ENCODE data around the gene FNBP1L. TPM values are rescaled to one million over a fixed set of nuclear protein-coding genes. Genes with fewer than 3 reads are reported as not detected.

The FNBP1L gene
- total RNA-seq, 1 donor from 2014 or later: 57.8 TPM

GRCh38 chr1:93554883-93555872 lies 107.3 kb downstream of the FNBP1L start:
- Histone ChIP-seq H3K4me1 (ENCODE audit: insufficient read depth, low read length) (peaks cover 18% of the 10 kb centered on the region), H3K9me3 (ENCODE audit: insufficient read depth, low read depth, low read length) (no peaks in the 10 kb centered on the region), H3K4me2 (ENCODE audit: low read length) (no peak overlapping the region), H3K79me2 (ENCODE audit: insufficient read depth, low read length) (no peaks in the 10 kb centered on the region), H2AFZ (ENCODE audit: low read depth, low read length) (no peak overlapping the region), H3K9ac (ENCODE audit: low read length) (no peak overlapping the region), H3K4me3 (ENCODE audit: insufficient read depth, low read depth, low read length) (no peak overlapping the region), H4K20me1 (ENCODE audit: insufficient read depth, low read length) (peaks cover 13% of the 10 kb centered on the region), H3K27me3 (ENCODE audit: insufficient read depth, low read length) (no peaks in the 10 kb centered on the region), H3K27ac (ENCODE audit: low read depth, low read length) (no peak overlapping the region), H3K36me3 (ENCODE audit: insufficient read depth, low read length) (peaks cover 11% of the 10 kb centered on the region)
- no peak overlapping the region for H3K4me3 Mint-ChIP-seq (ENCODE audit: unreplicated experiment)
- H3K36me3 Mint-ChIP-seq (ENCODE audit: low read depth, unreplicated experiment): peaks cover 10% of the 10 kb centered on the region
- TF ChIP-seq EZH2 (IDR thresholded peaks at IDR 0.05; ENCODE audit: insufficient read depth, low read length): no peak
- TF ChIP-seq, protein P1, sequence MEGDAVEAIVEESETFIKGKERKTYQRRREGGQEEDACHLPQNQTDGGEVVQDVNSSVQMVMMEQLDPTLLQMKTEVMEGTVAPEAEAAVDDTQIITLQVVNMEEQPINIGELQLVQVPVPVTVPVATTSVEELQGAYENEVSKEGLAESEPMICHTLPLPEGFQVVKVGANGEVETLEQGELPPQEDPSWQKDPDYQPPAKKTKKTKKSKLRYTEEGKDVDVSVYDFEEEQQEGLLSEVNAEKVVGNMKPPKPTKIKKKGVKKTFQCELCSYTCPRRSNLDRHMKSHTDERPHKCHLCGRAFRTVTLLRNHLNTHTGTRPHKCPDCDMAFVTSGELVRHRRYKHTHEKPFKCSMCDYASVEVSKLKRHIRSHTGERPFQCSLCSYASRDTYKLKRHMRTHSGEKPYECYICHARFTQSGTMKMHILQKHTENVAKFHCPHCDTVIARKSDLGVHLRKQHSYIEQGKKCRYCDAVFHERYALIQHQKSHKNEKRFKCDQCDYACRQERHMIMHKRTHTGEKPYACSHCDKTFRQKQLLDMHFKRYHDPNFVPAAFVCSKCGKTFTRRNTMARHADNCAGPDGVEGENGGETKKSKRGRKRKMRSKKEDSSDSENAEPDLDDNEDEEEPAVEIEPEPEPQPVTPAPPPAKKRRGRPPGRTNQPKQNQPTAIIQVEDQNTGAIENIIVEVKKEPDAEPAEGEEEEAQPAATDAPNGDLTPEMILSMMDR (IDR thresholded peaks at IDR 0.05; ENCODE audit: insufficient read depth, low read depth, low read length): no peak
- H3K4me1 Mint-ChIP-seq (ENCODE audit: low read depth, unreplicated experiment): peaks cover 39% of the 10 kb centered on the region
- H3K9me3 Mint-ChIP-seq (ENCODE audit: unreplicated experiment): no peaks in the 10 kb centered on the region
- DNase-seq (ENCODE audit: low read depth) (no peak), FAIRE-seq (no peak)
- no peaks in the 10 kb centered on the region for H3K27me3 Mint-ChIP-seq (ENCODE audit: low read depth, unreplicated experiment)
- H3K27ac Mint-ChIP-seq (ENCODE audit: unreplicated experiment): no peak overlapping the region

- TF ChIP-seq EZH2 (IDR thresholded peaks at IDR 0.05; ENCODE audit: insufficient read depth, low read length): no peak
- TF ChIP-seq, protein P1 (IDR thresholded peaks at IDR 0.05; ENCODE audit: insufficient read depth, low read depth, low read length): no peak
- H3K27ac Mint-ChIP-seq (ENCODE audit: unreplicated experiment): no peak overlapping the region
- Histone ChIP-seq H3K9ac (ENCODE audit: low read length) (no peak overlapping the region), H2AFZ (ENCODE audit: low read depth, low read length) (no peak overlapping the region), H3K36me3 (ENCODE audit: insufficient read depth, low read length) (peaks cover 22% of the 10 kb centered on the region), H3K4me2 (ENCODE audit: low read length) (no peak overlapping the region), H3K27ac (ENCODE audit: low read depth, low read length) (no peak overlapping the region), H3K4me3 (ENCODE audit: insufficient read depth, low read depth, low read length) (no peak overlapping the region), H3K9me3 (ENCODE audit: insufficient read depth, low read depth, low read length) (no peaks in the 10 kb centered on the region), H3K79me2 (ENCODE audit: insufficient read depth, low read length) (no peaks in the 10 kb centered on the region), H4K20me1 (ENCODE audit: insufficient read depth, low read length) (peaks cover 13% of the 10 kb centered on the region), H3K4me1 (ENCODE audit: insufficient read depth, low read length) (peaks cover 18% of the 10 kb centered on the region), H3K27me3 (ENCODE audit: insufficient read depth, low read length) (no peaks in the 10 kb centered on the region)
- FAIRE-seq (no peak), DNase-seq (ENCODE audit: low read depth) (no peak)
- peaks cover 37% of the 10 kb centered on the region for H3K4me1 Mint-ChIP-seq (ENCODE audit: low read depth, unreplicated experiment)
- H3K4me3 Mint-ChIP-seq (ENCODE audit: unreplicated experiment): no peak overlapping the region
- no peaks in the 10 kb centered on the region for H3K9me3 Mint-ChIP-seq (ENCODE audit: unreplicated experiment)
- H3K27me3 Mint-ChIP-seq (ENCODE audit: low read depth, unreplicated experiment): no peaks in the 10 kb centered on the region
- H3K36me3 Mint-ChIP-seq (ENCODE audit: low read depth, unreplicated experiment): peaks cover 16% of the 10 kb centered on the region
These were observed 108.4 kb downstream of the FNBP1L start for GRCh38 chr1:93556291-93556690.

DNA sequence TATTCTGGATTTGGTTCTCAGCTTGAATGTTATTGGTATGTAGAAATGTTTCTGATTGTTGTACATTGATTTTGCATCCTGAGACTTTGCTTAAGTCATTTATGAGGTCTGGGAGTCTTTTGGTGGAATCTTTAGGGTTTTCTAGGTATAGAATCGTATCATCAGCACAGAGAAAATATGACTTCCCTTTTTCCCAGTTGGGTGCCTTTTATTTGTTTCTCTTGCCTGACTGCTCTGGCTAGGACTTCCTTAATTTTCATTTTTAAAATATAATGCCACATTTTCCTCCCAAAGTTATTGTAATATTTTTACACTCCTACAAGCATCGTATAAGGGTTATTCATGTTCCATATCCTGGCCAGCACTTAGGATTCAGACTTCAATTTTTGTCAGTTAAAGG lies 111.1 kb downstream of the FNBP1L start:
- no peak overlapping the region for H2AFZ ChIP-seq (ENCODE audit: low read depth, low read length)
- H3K9me3 ChIP-seq (ENCODE audit: insufficient read depth, low read depth, low read length): no peaks in the 10 kb centered on the region
- no peaks in the 10 kb centered on the region for H3K27me3 ChIP-seq (ENCODE audit: insufficient read depth, low read length)
- no peak overlapping the region for H3K4me3 Mint-ChIP-seq (ENCODE audit: unreplicated experiment)
- H3K4me1 ChIP-seq (ENCODE audit: insufficient read depth, low read length): peaks cover 3% of the 10 kb centered on the region
- FAIRE-seq (peak; percentile 56), DNase-seq (ENCODE audit: low read depth) (no peak)
- H3K27ac Mint-ChIP-seq (ENCODE audit: unreplicated experiment): no peak overlapping the region
- no peaks in the 10 kb centered on the region for H3K27me3 Mint-ChIP-seq (ENCODE audit: low read depth, unreplicated experiment)
- H3K4me3 ChIP-seq (ENCODE audit: insufficient read depth, low read depth, low read length): no peak overlapping the region
- no peak overlapping the region for H3K4me2 ChIP-seq (ENCODE audit: low read length)
- H3K4me1 Mint-ChIP-seq (ENCODE audit: low read depth, unreplicated experiment): peaks cover 14% of the 10 kb centered on the region
- no peaks in the 10 kb centered on the region for H3K79me2 ChIP-seq (ENCODE audit: insufficient read depth, low read length)
- peaks cover 4% of the 10 kb centered on the region for H4K20me1 ChIP-seq (ENCODE audit: insufficient read depth, low read length)
- TF ChIP-seq EZH2 (IDR thresholded peaks at IDR 0.05; ENCODE audit: insufficient read depth, low read length): no peak
- TF ChIP-seq, protein P1 (IDR thresholded peaks at IDR 0.05; ENCODE audit: insufficient read depth, low read depth, low read length): no peak
- no peak overlapping the region for H3K27ac ChIP-seq (ENCODE audit: low read depth, low read length)
- H3K36me3 ChIP-seq (ENCODE audit: insufficient read depth, low read length): peaks cover 34% of the 10 kb centered on the region
- H3K36me3 Mint-ChIP-seq (ENCODE audit: low read depth, unreplicated experiment): peaks cover 16% of the 10 kb centered on the region
- no peaks in the 10 kb centered on the region for H3K9me3 Mint-ChIP-seq (ENCODE audit: unreplicated experiment)
- no peak overlapping the region for H3K9ac ChIP-seq (ENCODE audit: low read length)

Data from astrocyte (in vitro differentiated cells and primary cell).